GM19023 (cell line): ENCODE data around the gene SRMS.
A peak's percentile ranks its signal among the peaks of the same experiment; 100 is the strongest.

Source experiments
- ATAC-seq: cut with Tn5 transposase; IDR thresholded peaks from one replicate; pipeline ENCODE4 v1.9.1; 2021; ENCODE audit warnings: mild to moderate bottlenecking, moderate library complexity; ENCODE audit not compliant: unreplicated experiment

The SRMS gene

DNA sequence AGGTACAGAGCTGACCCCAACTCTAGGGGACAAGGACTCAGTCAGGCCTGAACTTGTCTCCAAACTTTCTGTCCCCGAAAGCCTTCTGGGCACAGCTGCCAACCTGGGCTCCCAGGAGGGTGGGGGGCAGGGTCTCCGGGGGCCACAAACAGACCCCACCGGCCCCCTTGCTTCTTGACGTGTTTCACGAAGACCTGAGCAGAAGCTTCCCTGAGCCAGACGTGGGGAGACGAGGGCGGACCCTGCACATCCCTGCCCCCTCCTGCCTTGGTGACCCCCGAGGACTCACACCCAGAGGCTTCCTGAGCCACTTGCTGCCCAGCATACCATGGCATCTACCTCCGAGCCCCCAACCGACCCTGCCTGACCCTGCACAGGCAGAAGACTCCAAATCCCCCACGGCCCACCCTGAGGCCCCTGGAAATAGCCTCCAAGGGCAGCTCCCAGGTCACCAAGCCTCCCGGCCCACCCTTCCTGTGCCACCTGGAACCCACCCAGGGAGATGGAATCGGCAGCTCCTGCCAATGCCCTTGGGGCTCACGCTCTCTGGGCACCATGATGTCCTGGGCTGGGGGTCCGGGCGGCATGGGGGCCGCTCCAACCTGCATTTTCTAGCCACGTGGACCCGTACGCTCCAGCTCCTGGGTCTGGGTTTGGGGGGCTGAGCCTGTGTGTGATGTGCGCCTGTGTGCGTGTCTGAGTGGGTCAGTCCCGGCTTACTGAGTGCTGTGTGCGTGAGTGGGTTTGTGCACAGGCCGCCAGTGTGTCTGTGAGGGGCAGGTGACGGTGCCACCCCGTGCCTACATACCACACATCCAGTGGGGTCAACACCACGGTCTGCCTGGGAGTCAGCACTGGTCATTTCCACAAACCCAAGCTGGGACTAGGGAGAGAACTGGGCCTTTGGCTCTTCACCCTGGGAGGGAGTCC is 7.8 kb downstream of the SRMS start:
- no peak for ATAC-seq

DNA sequence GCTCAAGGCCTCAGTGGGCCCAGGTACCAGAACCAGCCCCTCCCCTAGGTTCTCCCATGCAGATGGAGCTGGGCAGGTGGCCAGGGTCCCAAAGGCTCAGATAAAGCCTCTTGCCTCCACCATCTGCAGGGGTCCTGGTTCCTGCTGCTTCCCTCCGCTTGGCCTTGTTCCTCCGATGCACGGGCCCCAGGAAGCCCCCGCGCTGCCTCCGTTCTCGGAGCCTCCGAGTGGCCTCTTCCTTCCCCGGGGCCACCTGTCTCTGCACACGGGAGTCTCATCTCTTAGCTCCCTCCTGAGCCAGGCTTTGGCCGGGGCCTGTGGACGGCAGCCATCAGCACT is 8.5 kb downstream of the SRMS start:
- ATAC-seq, result no peak

DNA sequence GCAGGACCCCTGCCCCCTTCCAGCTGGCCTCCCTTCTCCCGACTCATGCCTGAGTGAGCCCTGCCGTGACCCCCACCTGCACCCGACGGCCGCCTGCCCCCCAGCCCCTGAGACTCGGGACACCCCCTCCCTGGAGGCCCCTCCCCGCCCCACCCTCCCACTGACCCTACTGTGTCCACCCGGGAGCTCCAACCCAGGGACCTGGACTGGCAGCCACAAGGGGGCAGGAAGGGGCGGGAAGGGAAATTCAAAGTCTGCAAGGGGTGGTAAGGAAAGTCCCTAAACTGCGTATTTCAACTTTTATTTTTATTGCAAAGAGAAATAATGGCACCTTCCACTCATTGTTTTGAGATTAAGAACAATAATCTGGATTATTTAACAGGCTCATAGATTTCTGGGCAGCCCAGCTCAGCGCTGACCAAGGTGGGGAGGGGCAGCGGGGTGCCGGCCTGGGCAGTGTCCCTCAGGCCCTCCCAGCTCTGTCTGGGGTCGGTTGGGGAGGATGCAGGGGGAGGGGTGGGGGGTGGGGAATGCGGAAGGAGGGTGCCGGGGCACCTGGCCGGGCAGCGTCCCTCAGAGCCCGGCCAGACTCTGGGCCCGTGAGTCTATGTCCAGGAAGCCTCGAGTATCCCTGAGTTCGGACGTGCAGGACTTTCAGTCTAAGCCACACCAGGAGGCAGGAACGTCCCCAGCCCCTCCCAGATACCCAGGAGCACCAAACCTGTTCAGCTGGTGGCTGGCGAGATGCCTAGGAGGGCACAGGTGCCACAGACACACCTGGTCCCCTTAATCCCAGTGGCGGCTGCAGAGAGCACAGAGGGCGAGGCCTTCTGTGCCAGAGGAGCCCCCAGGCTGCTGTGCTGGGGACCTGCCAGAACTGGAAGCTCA is 9.1 kb downstream of the SRMS start:
- no peak for ATAC-seq

DNA sequence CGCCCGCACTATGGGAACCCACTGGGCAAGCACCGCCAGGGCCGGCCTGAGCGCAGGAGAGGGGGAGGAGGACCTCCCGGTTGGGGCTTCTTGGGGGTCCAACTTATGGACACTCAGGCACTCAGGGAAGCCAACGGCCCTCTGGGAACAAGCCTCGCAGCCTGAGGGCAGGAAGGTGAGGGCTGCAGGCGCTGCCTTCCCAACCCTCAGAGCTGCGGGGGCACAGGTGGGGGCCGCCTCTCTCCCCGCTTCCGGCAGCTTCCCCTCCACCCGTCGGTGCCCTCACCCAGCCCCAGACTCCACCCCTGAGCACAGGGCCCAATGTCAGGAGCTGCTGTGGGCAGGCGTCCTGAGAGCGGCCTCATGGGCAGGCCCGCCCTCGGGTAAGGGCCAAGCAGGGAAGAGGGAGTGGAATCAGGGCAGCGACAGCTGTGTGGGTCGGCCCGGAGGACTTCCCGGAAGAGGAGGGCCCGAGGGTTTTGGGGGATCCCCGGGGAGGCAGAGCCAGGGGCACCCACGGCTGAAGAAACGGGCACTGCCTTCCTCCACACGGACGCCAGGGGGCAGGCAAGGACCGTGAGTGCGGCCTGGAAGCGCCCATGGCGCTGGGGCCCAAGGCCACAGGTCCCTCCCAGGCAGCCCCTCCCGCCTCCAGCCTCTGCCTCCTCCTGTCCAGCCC is 9.9 kb downstream of the SRMS start:
- peak; percentile 85 for ATAC-seq

DNA sequence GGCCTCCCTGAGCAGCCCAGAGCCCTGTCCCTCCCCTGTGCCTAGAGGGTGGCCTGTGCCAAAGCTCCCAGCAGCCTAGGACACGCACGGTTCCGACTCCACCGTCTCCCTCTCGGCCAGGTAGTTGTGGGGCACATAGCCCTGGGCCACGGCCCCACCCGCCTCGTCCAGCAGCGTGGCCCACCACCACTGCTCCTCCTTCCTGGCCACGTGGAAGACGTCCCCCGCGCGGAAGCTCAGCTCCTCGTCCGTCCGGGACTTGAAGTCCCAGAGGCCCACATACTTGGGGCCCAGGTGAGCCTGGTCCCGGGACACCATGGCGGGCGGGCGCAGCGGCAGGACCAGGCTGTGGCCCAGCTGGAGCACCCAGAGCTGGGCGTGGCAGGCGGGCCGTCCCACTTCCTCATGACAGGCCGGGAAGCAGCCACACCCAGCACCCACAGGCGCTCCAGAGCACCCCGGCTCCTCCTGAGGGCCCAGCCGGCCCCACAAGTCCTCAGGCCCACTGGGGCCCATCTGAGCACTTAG is 10.5 kb downstream of the SRMS start, which contains the start of gene PTK6:
Gene PTK6, minus strand, starts transcription at position 380 of the 528 bp plus-strand sequence. Its CDS starts 62 bp downstream, at position 318.
- ATAC-seq, result no peak

DNA sequence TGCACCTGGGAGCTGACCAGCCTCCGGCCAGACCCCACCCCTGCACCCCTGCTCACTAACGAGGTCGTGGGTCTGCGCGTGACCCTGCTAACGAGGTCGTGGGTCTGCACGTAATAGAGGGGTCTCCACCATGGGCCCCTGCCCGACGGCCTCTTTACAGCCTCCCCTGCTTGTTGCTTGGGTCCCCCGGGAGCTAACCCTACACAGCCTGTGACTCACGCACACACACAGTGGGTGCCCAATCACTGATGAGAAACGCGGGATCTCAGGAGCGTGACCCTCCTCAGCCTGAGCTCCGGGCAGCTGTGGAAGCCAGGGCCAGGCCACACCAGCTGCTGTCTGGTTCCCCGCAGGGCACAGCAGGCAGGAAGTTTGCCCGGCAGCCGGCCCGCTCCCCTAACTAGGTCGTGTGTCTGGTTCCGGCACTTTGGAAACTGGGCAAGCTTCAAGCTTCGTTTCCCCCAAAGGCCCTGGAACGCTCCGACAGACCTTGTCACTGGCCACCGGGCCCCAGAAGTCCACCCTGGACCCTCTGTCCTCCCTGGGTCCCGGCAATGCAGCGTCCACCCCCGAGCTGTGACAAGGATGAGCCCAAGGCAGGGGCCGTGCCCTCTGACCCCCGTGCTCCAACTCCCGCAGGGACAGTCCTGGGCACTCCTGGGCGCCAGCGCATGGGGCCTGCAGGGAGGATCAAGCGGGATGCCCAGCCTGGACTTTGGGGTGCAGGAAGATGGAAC is 11.1 kb downstream of the SRMS start:
- no peak for ATAC-seq

DNA sequence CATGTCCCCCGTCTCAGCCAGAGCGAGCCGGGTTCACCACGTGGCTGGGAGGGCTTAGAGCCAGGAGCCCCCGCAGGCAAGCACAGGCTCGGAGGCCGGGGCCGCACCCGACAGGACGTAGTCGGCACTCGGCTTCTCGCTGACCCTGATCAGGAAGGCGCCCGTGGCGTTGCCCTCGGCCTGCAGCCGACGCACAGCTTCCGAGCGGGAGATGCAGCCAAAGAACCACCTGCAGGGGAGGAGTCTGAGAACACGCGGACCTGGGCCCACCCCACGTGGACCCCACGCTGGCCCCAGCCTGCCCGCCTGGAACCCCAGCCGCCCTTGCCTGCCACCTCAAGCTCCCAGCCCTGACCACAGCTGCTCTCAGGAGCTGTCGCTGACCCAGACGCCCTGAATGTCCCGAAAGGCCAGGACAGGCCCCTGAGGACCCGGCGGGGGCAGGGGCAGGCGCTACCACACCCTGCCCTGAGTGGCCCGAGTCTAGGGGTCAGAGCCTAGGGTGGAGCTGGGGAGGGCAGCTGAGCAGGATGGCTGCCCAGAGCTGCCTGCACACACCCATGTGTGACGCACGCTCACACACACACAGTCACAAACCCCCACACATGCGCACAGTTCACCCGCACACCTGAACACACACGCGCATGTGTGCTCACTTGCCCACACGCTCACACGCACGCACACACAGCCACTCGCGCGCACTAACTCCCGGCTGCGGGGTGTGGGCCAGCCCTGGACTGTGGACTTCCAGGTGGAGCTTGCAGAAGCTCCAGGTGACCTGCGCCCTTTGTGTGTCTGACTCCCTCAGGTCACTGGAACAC is 12.5 kb downstream of the SRMS start:
- no peak for ATAC-seq

DNA sequence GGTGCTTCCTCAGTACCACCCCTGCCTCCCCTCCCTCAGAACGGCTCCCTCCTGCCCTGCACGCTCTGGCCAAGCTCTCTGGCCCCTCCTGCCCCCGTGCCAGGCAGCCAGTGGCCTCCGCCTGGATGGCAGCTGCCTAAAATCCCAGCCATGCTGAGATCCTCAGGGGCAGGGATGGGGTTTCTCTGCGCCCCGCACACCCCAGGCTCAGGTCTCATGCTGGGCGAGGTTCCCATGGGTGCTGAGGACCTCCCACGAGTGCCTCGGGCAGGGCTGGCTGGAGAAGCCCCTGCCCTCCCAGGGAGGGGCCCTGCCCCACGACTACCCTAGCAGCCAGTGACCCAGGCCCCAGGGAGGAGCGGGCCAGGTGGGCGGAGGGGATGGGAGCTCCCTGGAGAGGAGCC is 13.1 kb downstream of the SRMS start:
- no peak for ATAC-seq

DNA sequence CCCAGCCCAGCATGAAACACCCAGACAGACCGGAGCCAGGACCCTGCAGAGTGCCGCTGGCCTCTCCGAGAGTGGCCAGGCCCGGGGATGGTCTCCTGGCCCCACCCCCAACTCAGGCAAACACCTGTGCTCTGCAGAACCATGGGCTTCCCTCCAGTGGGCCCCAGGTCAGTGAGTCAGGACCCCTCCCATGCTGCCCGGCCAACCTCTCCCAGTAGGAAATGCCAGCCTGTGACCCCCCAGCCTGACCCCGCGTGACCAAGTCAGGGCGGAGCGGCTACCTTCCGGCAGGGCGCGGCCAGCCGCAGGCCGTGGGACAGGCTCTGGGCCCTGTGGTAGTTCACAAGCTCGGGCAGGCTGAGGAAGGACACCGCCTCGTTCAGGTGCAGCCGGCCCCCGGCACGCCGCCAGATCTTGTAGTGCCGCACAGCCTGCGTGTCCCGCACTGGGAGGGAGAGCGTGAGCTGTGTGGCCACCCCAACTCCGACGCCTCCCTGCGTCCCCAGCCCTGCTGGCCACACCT is 13.6 kb downstream of the SRMS start:
- no peak for ATAC-seq

DNA sequence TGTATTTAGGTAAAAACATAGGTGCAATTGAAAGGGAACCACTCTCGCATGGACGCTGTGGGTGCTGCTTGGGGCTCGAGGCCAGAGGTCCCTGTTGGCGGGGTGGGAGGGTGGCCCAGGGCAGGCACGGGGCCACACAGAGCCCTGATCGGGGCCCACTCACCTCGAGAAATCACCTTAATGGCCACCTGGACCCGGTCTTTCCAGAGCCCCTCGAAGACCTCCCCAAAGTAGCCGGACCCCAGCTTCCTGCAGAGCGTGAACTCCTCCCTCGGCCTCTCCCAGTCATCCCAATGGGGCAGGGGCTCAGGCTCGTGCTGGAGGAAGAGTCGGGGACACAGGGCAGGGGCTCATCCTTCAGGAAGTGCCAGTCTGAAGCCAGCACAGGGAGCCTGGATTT is 14.2 kb downstream of the SRMS start:
- ATAC-seq, result no peak

DNA sequence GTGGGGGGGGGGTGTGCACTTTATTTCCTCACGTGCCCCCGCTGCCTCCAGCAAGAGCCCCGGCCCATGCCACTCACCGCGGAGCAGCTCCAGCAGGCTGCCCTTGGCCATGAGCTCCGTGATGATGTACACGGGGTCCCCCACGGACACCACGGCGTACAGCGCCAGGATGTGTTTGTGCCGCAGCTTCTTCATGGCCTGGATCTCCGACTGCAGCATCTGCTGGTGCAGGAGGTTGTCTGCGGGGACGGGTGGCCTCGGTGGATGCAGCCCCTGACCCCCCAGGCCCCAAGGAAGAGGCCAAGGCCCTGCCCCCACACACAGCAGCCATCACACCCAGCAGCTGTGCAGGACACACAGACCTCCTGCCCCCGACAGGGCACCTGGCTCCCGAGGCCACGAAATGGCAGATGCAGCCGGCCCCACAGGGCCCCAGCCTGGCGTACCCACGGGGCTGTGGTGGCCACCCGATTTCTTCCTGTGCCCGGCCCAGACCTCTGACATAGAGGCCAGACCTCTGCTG is 15.0 kb downstream of the SRMS start:
- ATAC-seq, result no peak

DNA sequence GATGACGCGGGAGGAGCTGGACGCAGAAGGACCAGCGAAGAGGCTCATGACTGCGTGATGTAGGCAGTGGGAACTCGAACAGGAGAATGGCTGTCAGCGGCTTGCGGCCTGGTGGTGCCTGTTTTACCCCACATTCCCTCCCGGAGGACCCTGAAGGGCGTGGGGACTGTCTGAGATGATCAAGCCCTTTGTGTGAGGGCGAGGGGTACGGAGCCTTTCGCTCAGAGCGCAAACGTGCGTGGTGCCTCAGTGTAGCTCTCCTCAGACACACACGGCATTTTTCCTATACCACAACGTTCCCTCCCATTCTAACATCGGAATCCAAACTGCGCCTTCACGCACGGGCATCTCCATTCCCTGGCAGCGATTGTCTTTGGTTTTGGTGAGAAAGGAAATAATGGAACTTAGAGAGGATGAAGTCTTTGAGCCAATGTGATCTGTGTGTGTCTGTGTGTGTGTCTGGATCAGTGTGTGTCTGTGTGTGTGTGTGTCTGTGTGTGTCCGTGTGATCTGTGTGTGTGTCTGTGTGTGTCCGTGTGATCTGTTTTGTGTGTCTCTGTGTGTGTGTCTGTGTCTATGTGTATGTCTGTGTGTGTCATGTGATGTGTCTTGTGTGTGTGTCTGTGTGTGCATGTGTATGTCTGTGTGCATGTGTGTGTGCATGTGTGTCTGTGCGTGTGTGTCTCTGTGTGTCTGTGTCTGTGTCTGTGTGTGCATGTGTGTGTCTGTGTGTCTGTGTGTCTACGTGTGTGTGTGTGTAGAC is 15.7 kb downstream of the SRMS start:
- no peak for ATAC-seq

DNA sequence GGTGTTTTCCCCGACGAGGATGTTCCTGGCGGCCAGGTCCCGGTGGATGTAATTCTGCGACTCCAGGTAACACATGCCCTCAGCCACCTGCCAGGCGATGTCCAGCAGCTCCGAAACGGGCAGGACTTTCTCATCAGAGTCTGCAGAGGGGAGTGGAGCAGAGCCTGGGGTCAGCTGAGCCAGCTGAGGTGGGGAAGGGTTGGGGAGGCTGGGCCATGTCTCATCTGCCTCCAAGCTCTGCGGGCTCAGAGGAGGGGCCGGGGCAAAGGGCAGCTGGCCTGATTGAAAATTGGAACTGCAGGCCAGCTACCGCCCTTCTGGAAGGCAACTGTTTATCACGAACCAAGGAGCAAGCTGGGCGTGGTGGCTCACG is 16.8 kb downstream of the SRMS start:
- ATAC-seq, result no peak

DNA sequence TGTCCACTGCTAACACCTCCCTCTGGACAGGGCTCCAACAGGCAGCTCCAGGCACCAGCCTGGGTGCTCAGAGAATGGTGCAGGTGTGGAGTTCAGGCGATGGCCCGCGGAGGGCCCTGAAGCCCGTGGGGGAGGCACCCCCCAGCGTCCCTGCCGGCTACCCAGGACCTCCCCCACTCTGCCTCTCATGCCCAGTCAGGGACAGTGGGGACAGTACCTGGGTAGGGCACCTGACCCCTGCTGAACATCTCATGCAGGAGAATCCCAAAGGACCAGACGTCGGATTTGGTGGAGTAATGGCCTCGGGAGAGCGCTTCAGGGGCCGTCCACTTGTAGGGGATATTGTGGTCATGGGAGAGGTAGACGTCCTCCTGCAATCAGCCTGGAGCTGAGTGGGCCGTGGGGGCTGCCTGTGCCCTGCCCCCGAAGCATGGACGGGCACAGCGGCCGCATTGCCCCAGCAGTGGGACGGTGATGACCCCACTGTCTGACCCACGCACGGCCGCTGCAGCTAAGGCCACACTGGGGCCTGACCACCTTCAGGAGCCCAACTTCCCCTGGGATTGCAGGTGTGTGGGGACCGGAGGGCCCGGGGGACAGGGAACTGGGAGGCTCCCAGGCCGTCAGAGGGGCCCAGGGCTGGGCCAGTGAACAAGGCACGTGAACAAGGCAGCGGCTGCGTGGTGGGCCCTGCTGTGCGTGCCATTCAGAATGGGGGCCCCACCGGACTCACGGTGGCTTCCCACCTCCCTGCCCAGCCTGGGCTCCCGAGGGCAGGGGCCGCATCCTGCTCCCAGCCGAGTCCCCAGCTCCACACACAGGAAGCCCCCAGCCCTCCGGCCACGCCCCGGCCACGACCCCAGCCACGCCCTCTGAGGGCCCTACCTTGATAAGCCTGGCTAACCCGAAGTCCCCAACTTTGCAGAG is 17.4 kb downstream of the SRMS start:
- no peak for ATAC-seq

DNA sequence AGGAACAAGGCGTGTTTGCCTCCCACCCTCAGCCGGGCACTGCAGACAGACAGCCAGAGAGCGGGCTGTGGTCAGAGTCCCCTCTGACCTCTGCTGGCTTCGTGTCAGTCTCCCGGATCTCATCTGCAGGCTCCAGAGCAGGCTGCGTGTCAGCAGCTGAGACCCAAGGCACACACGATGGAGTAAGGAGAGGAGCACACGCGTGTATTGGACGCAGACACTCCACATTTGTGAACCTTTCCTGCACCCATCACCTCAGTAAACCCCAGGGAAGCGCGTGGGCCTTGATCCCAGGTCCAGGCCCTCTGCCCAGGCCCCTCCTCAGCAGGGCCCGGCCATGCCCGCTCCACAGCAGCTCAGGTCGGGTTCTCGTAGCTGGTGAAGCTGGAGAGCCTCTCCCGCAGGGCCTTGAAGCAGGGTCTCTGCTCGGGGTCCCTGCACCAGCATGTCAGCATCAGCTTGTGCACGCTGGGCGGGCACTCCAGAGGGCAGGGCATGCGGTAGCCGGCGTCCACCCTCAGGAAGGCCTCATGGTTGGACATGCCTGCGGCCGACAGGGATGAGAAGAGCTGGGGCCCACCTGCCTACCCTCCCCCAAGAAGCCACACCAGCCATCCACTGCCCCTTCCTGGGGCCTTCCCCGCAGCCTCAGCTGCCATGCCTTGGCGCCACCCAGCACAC is 18.2 kb downstream of the SRMS start:
- no peak for ATAC-seq

DNA sequence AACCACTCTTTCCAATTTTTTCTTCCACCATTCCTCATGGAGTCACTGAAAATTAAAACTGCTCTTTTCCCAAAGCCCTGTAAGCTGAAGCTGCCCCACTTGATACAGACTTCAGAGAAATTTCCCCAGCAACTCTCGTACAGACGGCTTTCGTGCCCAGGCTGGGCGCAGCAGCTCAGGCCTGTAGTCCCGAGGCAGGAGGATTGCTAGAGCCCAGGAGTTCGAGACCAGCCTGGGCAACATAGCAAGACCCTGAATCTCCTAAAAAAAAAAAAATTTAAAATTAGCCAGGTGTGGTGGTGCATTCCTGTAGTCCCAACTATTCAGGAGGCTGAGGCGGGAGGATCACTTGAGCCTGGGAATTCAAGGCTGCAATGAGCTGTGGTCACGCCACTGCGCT is 20.4 kb downstream of the SRMS start:
- no peak for ATAC-seq

DNA sequence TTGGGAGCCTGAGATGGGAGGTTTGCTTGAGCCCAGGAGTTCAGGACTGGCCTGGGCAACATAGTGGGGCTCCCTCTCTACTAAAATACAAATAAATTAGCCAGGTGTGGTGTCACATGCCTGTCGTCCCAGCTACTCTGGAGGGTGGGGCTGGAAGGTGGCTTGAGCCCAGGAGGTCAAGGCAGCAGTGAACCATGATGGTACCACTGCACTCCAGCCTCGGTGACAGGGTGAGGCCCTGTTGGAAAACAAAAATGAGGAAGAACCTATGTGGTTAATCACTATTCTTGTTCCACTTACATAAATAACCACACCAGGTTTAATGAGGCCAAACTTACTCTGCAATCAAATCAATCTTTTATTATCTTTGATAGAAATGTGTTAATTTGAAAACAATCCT is 21.6 kb downstream of the SRMS start:
- no peak for ATAC-seq
